Amniotic epithelial cell (primary cell): Measurements from ENCODE around the gene BACH2.
A peak's percentile ranks its signal among the peaks of the same experiment; 100 is the strongest.

Source experiments
- DNase-seq: peaks from one replicate; pipeline ENCODE4 v3.0.0-alpha.2; 2010; ENCODE audit warnings: low read depth

Gene BACH2

GRCh38 chr6:90095145-90095544 lies 201.5 kb downstream of the BACH2 start:
- DNase-seq = no peak

DNA sequence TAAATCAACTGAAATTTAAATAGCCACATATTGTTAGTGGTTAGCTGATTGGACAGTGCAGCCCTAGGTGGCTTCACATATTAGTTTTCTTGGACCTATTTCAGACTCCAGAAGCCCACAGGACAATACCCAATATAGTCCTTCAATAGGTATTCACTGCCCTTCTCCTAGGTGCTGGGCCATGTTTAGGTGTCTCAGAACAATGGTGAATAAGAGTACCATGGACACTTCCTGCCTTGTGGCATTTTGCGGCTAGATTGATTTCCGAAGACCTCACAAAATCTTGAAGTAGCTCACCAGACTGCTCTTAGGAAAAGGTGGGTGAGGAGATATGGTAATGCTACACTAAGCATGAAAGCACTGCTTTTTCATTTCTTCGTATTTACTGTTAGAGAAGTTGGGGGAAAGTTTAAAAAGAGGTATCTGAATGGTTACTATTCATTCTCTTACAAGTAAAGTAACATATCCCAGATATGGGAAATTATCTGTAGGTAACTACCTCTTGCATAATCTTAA lies 203.0 kb downstream of the BACH2 start:
- DNase-seq = no peak

DNA sequence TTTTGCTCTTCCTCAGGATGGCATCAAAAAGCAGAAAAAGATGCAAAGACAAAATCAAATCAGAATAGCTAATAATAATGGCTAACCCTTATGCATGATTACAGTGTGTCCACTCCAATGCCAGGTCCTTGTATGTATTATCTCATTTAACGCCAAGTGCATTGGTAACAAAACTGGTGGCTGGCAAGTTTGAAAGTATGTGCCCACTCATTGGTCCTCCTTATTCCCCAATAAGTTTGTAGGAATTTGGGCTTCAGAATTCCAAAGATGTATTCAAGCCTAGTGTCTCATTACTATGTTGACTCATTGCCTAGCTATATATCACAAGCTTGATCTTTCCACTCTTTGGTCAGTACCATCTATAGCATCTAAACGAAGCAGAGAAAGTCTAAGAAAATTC lies 205.8 kb downstream of the BACH2 start:
- no peak for DNase-seq

DNA sequence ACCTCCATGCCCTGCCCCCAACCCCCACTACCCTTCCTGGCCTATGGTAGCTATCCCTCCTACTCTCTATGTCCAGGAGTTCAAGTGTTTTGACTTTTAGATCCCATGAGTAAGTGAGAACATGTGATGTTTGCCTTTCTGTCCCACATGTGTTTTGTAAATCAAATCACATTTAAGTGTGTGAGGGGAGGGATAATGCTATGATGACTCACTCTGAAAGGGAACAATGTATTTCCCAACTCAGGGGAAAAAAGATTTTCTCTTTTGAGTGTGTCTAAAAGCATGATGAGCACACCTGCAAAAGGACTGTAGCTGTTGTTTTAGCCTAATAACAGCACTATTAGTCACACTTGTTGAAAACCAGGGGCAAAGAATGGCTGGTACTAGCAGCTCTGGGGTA lies 208.6 kb downstream of the BACH2 start:
- peak; percentile 93 for DNase-seq

DNA sequence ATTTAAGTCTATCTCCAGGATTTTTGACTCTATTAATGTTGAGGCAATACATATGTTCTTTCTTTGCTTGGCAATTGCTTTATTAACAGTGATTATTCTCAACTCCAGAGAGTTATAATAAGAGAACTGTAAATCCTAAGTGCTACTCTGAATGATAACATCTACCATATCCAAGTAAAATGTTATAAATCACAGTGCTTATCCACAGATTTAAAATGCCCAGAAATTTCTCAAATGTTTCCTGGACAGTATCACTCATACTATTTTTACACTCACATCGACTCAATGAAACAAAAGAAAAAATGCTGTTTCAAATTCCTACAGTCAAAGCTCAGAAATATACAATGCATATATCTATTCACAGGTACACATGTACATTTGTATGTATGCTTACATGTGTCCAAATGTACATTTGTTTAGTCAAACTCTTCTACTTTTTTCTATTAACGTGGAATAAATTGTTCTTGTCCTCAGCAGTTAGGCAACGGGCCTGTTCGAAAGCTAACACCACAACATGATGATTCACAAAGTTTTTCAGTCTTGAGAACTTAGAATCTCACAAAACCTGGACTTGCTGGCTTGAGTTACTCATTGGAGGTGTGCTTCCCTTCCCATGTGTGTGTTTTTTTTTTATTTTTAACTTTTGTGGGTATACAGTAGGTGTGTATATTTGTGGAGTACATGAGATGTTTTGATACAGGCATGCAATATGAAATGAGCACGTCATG lies 209.4 kb downstream of the BACH2 start:
- peak; percentile 96 for DNase-seq

- peak; percentile 85 for DNase-seq
Measured at GRCh38 chr6:90086517-90086916, 210.1 kb downstream of the BACH2 start.

- no peak for DNase-seq
Measured at GRCh38 chr6:90083891-90084290, 212.8 kb downstream of the BACH2 start.

DNA sequence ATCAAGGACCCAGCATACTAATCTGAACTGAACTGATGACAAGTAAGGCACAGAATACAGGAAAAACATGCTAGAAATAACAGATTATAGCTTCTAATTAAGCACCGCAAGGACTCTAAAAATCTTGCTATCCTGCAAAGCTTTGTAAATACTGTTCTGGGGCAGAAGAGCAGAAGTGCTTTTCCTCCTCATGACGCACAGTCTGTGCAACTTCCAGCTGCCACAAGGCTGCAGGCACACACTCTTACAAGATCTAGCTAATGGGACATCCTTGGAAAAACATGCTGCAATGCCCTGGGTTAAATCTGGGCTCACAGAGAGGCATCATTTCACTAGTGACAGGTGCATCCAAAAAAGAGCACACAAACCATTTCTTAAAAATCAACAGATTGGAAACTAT lies 213.8 kb downstream of the BACH2 start:
- no peak for DNase-seq

- no peak for DNase-seq
Measured at GRCh38 chr6:90080876-90081481, 215.7 kb downstream of the BACH2 start.

- DNase-seq = no peak
Measured at GRCh38 chr6:90079560-90080490, 216.8 kb downstream of the BACH2 start.

GRCh38 chr6:90078513-90079289 lies 217.9 kb downstream of the BACH2 start:
- peak; percentile 86 for DNase-seq

GRCh38 chr6:90076511-90077415 lies 219.9 kb downstream of the BACH2 start:
- no peak for DNase-seq

DNA sequence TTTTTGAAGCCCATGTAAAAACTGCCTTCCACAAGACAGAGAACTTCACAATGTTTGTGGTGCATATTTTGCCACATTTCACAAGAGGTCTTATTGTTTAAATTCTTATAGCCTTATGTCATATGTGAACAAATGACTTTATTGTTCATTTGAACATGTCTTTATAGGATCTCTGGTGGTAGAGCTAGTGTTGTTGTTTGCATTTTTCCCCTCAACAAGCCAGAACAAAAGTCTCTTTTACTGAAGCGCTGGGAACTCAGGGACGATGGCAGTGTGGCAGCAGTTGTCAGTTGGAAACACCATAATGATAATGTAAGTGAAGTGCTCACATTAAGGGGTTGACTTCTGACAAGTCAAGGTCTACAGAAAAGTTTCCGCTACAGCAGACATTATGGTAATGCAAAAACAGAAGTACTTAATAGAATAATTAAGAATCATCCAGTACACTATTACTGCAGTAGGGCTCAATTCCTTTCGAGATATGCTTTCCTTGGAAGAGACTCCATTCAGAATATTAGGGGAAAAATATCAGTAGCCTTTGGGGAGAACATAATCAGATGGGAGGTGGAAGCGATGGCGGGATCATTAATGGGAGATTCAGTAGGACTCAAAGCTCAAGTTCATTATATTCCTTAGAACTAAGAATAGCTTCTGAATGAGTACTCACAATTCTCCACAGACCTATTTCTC lies 222.3 kb downstream of the BACH2 start:
- peak; percentile 45 for DNase-seq

- DNase-seq = no peak
Measured at GRCh38 chr6:90072935-90073464, 223.6 kb downstream of the BACH2 start.

- DNase-seq = no peak
Measured at GRCh38 chr6:90072501-90072900, 224.1 kb downstream of the BACH2 start.

DNA sequence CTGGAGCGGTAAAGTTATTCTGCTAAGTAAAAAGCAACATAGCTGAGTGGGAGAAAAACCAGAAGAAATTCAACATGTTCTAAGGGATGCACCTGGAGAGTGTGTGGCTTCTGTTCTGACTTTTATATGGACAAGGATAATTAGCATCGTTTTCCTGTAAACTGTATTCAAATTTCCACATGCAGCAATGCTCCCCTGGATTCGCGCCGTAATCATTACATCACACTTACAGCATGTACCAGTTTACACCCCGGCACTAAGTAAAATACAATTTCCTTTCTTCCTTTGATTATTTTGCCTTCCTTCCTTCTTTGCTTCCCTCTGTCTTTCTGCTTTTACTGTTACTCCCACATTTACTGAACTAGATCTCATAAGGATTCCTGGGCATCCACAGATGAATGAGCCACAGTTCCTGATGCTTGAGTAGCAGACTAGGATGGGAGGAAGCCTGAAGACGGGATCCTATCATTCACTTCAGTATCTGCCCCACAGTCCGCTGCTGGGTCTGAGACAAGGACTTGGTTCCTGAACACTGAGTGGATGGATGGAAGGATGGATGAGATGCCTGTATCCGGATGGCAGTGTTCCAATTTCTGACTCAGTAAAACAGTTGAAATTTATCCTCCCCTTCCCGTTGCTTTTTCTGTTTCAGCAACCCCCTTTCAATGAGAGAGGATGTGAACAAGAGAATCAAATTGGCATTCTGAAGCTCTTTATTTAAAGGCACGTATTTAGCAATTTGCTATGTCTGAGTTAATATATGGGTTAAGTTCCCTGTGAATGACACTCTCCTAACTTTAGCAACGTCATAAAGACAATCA lies 227.7 kb downstream of the BACH2 start:
- DNase-seq = no peak

GRCh38 chr6:90068264-90068663 lies 228.4 kb downstream of the BACH2 start:
- peak; percentile 88 for DNase-seq

DNA sequence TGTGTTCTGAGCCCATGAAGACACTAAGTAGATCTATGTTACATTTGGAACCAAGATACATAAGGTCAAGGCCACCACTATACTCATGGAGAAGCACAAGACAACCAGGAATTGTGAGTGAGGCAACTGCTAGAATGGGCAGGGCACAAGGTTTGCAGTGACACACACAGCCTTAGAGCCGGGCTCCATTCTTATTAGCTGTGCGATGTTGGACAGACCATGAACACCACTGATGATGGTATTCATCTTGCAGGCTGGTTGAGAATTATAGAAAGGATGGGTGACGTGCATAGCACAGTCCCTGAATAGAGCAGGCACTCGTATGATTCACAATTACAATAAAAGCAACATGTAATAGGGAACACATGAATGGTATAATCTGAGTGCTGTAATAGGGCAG lies 229.9 kb downstream of the BACH2 start:
- no peak for DNase-seq

DNA sequence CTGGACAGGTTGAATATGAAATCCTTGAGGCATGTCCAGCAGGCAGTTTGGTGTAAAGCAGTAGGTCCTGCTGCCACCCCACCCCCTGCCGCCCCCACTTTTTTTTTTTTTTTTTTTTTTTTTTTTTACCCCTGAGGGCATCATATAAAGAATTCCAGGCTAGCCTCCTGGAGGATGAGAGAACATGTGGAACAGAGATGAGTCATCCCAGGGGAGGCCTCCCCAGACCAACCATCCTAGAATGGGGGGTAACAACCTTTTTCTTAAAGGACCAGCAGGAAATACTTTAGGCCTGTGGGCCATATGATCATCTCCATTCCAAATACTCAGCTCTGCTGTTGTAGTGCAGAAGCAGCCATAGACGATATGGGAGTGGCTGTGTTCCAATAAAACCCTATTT lies 231.5 kb downstream of the BACH2 start:
- DNase-seq = no peak
